ENCODE results near the gene ARHGAP30. TPM values are rescaled to one million over a fixed set of nuclear protein-coding genes. Genes with fewer than 3 reads are reported as not detected.
A peak's percentile ranks its signal among the peaks of the same experiment; 100 is the strongest.
"Not testable (repeated sequence)": the region's sequence is repeated elsewhere in the genome, so short reads cannot be mapped to it uniquely, and the experiment has no call there.

Gene ARHGAP30
- total and polyA plus RNA-seq, 2 experiments from 2014 or later, result 0.21 TPM; not detected in 1

- H3K9ac ChIP-seq, result no peak overlapping the region
- no peak overlapping the region for H3K4me2 ChIP-seq (ENCODE audit: unreplicated experiment)
- H3K9me3 ChIP-seq (ENCODE audit: low read depth), result no peaks in the 10 kb centered on the region
- 0 out of 2 replicates have a peak, but pooled peaks cover 4% of the 10 kb centered on the region for H3K4me1 ChIP-seq (ENCODE audit: insufficient read depth)
- H3K27me3 ChIP-seq (replicated peaks; ENCODE audit: insufficient read depth), result no peaks in the 10 kb centered on the region
- H3K79me2 ChIP-seq (ENCODE audit: insufficient read depth), result no peaks in the 10 kb centered on the region
- peaks cover 5% of the 10 kb centered on the region; the same call in 1 of the 2 replicates for H3F3A ChIP-seq (ENCODE audit: insufficient read depth)
- no peaks in the 10 kb centered on the region for H4K20me1 ChIP-seq (ENCODE audit: insufficient read depth)
- H3K36me3 ChIP-seq (ENCODE audit: low read depth), result no peaks in the 10 kb centered on the region
- H3K9me2 ChIP-seq (ENCODE audit: insufficient read depth), result no peaks in the 10 kb centered on the region
- in situ Hi-C loops (cut with MboI), result no loop called here
- no peak for DNase-seq
- no peak overlapping the region for H3K4me3 ChIP-seq
- H2AFZ ChIP-seq, result no peak overlapping the region
- TF ChIP-seq EZH2phosphoT487 (IDR thresholded peaks at IDR 0.05; ENCODE audit: insufficient read depth, low read depth), result no peak
- TF ChIP-seq EZH2 (IDR thresholded peaks at IDR 0.05; ENCODE audit: insufficient read depth, poor library complexity, severe bottlenecking), result no peak
- 76 to 95% methylated on average over 1 of the region's 1 CpG for WGBS, 2 experiments (ENCODE audit: low coverage in 1 of 2, low lambda C conversion rate in 2 of 2, missing lambda C conversion rate in 2 of 2)
- no peak overlapping the region for H3K27ac ChIP-seq
Observed at GRCh38 chr1:161032409-161032808, 37.3 kb downstream of the ARHGAP30 start.

- Histone ChIP-seq H4K20me1 (ENCODE audit: insufficient read depth) (no peaks in the 10 kb centered on the region), H3F3A (ENCODE audit: insufficient read depth) (peaks cover 5% of the 10 kb centered on the region; the same call in 1 of the 2 replicates), H3K79me2 (ENCODE audit: insufficient read depth) (no peaks in the 10 kb centered on the region), H3K9ac (no peak overlapping the region), H3K27me3 (replicated peaks; ENCODE audit: insufficient read depth) (no peaks in the 10 kb centered on the region), H3K4me3 (no peak overlapping the region), H3K27ac (no peak overlapping the region), H3K4me1 (ENCODE audit: insufficient read depth) (0 out of 2 replicates have a peak, but pooled peaks cover 4% of the 10 kb centered on the region), H3K9me2 (ENCODE audit: insufficient read depth) (no peaks in the 10 kb centered on the region), H3K9me3 (ENCODE audit: low read depth) (no peaks in the 10 kb centered on the region), H2AFZ (no peak overlapping the region), H3K36me3 (ENCODE audit: low read depth) (no peaks in the 10 kb centered on the region), H3K4me2 (ENCODE audit: unreplicated experiment) (no peak overlapping the region)
- in situ Hi-C loops (cut with MboI), result no loop called here
- no peak for TF ChIP-seq EZH2 (IDR thresholded peaks at IDR 0.05; ENCODE audit: insufficient read depth, poor library complexity, severe bottlenecking)
- TF ChIP-seq EZH2phosphoT487 (IDR thresholded peaks at IDR 0.05; ENCODE audit: insufficient read depth, low read depth), result no peak
- WGBS, 2 experiments (ENCODE audit: low coverage in 1 of 2, low lambda C conversion rate in 2 of 2, missing lambda C conversion rate in 2 of 2), result 46 to 89% methylated on average over 1 to 2 of the region's 2 CpGs
- DNase-seq, result no peak
Observed at GRCh38 chr1:161031874-161032273, 37.8 kb downstream of the ARHGAP30 start.

- H3K4me3 ChIP-seq; DNase-seq; H3K36me3 ChIP-seq (ENCODE audit: low read depth); H4K20me1 ChIP-seq (ENCODE audit: insufficient read depth); H3K27ac ChIP-seq; H3F3A ChIP-seq (ENCODE audit: insufficient read depth); H3K9me2 ChIP-seq (ENCODE audit: insufficient read depth); H3K9me3 ChIP-seq (ENCODE audit: low read depth); H3K4me1 ChIP-seq (ENCODE audit: insufficient read depth); H2AFZ ChIP-seq; H3K79me2 ChIP-seq (ENCODE audit: insufficient read depth); H3K9ac ChIP-seq; H3K4me2 ChIP-seq (ENCODE audit: unreplicated experiment); in situ Hi-C loops (cut with MboI); H3K27me3 ChIP-seq (replicated peaks; ENCODE audit: insufficient read depth): not testable (repeated sequence)
- WGBS, 2 experiments (ENCODE audit: low coverage in 1 of 2, low lambda C conversion rate in 2 of 2, missing lambda C conversion rate in 2 of 2), result 92 to 97% methylated on average over 13 to 32 of the region's 32 CpGs
Observed at GRCh38 chr1:161029466-161029865, 40.2 kb downstream of the ARHGAP30 start.

DNA sequence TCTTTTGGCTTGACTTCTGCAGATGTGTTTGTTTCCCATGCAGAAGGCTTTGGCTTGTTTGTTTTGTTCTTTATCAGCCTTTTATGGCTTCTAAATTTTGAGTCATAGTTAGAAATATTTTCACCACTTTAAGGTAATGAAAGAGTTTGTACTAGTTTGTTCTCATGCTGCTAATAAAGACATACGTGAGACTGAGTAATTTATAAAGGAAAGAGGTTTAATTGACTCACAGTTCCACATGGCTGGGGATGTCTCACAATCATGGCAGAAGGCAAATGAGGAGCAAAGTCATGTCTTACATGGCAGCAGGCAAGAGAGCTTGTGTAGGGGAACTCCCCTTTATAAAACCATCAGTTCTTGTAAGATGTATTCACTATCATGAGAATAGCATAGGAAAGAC lies 42.7 kb downstream of the ARHGAP30 start:
- H3K9ac ChIP-seq; H3K9me3 ChIP-seq (ENCODE audit: low read depth); H3F3A ChIP-seq (ENCODE audit: insufficient read depth); H4K20me1 ChIP-seq (ENCODE audit: insufficient read depth); H3K4me2 ChIP-seq (ENCODE audit: unreplicated experiment); H3K9me2 ChIP-seq (ENCODE audit: insufficient read depth); H3K27ac ChIP-seq; H3K27me3 ChIP-seq (replicated peaks; ENCODE audit: insufficient read depth); H3K36me3 ChIP-seq (ENCODE audit: low read depth); in situ Hi-C loops (cut with MboI); H3K79me2 ChIP-seq (ENCODE audit: insufficient read depth); H3K4me1 ChIP-seq (ENCODE audit: insufficient read depth); H3K4me3 ChIP-seq; H2AFZ ChIP-seq: not testable (repeated sequence)
- WGBS, 2 experiments (ENCODE audit: low coverage in 1 of 2, low lambda C conversion rate in 2 of 2, missing lambda C conversion rate in 2 of 2), result 6 to 14% methylated on average over 1 of the region's 1 CpG
- DNase-seq, result peak; percentile 5

DNA sequence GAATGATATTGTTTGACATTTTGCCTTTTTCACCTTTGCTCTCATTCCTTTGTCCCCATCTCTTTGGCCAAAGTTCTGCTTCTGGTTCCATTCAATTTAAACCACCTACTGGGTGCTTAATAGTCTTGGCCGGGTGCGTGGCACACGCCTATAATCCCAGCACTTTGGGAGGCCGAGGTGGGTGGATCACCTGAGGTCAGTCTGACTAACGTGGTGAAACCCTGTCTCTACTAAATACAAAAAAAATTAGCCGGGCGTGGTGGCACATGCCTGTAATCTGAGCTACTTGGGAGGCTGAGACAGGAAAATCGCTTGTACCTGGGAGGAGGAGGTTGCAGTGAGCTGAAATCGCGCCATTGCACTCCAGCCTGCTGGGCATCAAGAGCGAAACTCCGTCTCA lies 47.3 kb downstream of the ARHGAP30 start:
- H4K20me1 ChIP-seq (ENCODE audit: insufficient read depth); H3K4me2 ChIP-seq (ENCODE audit: unreplicated experiment); H3K9me2 ChIP-seq (ENCODE audit: insufficient read depth); H2AFZ ChIP-seq; H3K9ac ChIP-seq; H3K4me1 ChIP-seq (ENCODE audit: insufficient read depth); in situ Hi-C loops (cut with MboI); H3K36me3 ChIP-seq (ENCODE audit: low read depth); H3K4me3 ChIP-seq; H3K27ac ChIP-seq; H3F3A ChIP-seq (ENCODE audit: insufficient read depth); H3K79me2 ChIP-seq (ENCODE audit: insufficient read depth); H3K9me3 ChIP-seq (ENCODE audit: low read depth); DNase-seq: not testable (repeated sequence)
- WGBS, 2 experiments (ENCODE audit: low coverage in 1 of 2, low lambda C conversion rate in 2 of 2, missing lambda C conversion rate in 2 of 2), result 66 to 76% methylated on average over 10 to 12 of the region's 12 CpGs
- H3K27me3 ChIP-seq (replicated peaks; ENCODE audit: insufficient read depth), result peaks cover 16% of the 10 kb centered on the region
